ENCODE results near the gene AVL9. TPM values are rescaled to one million over a fixed set of nuclear protein-coding genes. Genes with fewer than 3 reads are reported as not detected.

The AVL9 gene
- total RNA-seq, 1 donor from 2014 or later, result 37.8 TPM

DNA sequence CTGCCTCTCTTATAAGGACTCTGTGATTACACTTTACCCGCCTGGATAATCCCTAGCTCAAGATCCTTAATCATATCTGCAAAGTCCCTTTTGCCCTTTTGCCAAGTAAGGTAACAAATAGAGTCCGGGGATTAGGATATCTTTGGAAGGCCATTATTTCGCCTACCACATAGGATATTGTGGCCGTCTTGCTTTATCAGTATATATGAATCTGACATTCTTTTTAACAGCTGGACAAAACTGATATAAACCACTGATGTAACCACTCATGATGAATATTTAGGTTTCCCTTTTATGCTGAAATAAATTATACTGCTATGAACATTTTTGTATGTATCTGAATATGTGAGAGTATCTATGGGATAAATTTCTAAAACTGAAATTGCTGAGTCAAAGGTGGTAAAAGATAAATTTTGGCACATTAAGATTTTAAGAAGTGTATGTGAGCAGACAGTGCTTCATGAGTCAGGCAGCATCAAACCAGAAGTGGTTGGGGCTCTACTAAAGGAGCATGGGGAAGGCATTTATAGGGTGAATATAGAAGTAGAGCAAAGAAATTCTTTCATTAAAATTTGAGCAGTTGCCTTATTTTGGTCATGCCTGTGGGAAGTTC lies 44.7 kb downstream of the AVL9 start:
- H3K9me3 ChIP-seq, result no peaks in the 10 kb centered on the region
- H3K27me3 ChIP-seq (ENCODE audit: low read depth), result no peaks in the 10 kb centered on the region
- peaks cover 7% of the 10 kb centered on the region for H3K36me3 ChIP-seq
- H3K27ac ChIP-seq, result no peak overlapping the region
- TF ChIP-seq, protein P1, sequence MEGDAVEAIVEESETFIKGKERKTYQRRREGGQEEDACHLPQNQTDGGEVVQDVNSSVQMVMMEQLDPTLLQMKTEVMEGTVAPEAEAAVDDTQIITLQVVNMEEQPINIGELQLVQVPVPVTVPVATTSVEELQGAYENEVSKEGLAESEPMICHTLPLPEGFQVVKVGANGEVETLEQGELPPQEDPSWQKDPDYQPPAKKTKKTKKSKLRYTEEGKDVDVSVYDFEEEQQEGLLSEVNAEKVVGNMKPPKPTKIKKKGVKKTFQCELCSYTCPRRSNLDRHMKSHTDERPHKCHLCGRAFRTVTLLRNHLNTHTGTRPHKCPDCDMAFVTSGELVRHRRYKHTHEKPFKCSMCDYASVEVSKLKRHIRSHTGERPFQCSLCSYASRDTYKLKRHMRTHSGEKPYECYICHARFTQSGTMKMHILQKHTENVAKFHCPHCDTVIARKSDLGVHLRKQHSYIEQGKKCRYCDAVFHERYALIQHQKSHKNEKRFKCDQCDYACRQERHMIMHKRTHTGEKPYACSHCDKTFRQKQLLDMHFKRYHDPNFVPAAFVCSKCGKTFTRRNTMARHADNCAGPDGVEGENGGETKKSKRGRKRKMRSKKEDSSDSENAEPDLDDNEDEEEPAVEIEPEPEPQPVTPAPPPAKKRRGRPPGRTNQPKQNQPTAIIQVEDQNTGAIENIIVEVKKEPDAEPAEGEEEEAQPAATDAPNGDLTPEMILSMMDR (IDR thresholded peaks at IDR 0.05), result no peak
- ATAC-seq (no peak), DNase-seq (no peak)
- intact Hi-C loops (cut with DNase I), result no loop called here
- no peaks in the 10 kb centered on the region for H3K4me1 ChIP-seq
- H3K4me3 ChIP-seq, result no peak overlapping the region

DNA sequence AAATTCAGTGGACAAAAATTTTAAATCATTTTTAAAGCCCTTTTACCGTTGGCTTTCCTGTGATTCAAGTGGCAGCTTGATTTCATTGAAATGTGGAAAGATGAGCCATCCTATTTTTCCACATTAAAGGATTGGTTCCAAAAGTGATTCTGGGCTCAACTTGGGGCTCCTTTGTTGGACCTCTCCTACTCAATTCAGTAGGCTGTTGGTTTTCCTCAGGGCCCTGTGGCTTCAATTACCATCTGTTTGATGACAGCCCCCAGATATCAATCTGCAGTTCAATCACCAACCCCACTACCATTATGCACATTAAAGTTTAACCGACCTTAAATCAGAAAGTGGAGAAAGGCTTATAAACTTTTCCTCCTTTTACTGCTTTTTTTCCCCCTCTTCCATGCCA lies 47.3 kb downstream of the AVL9 start:
- ATAC-seq (no peak), DNase-seq (no peak)
- TF ChIP-seq, protein P1 (IDR thresholded peaks at IDR 0.05), result no peak
- intact Hi-C loops (cut with DNase I), result no loop called here
- H3K36me3 ChIP-seq, result peaks cover 18% of the 10 kb centered on the region
- H3K27ac ChIP-seq, result no peak overlapping the region
- no peaks in the 10 kb centered on the region for H3K4me1 ChIP-seq
- no peaks in the 10 kb centered on the region for H3K9me3 ChIP-seq
- H3K27me3 ChIP-seq (ENCODE audit: low read depth), result no peaks in the 10 kb centered on the region
- H3K4me3 ChIP-seq, result no peak overlapping the region

DNA sequence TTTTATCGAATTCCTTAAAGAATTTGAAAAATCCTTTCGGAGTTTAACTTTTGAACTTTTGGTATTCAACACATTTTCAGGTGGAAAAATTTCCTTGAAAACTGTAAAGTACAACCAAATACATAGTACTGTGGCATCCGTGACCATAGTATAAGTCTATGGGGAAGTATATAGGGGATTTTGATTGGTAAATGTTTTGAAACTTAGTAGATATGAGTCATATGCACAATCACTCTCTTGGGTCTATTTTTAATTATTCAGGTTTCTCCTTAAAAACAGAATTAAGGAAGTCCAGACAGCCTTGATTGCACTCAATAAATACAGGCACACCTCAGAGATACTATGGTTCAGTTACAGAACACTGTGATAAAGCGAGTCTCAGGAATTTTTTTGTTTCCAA lies 64.2 kb downstream of the AVL9 start:
- H3K36me3 ChIP-seq, result peaks cover 86% of the 10 kb centered on the region
- ATAC-seq (no peak), DNase-seq (no peak)

DNA sequence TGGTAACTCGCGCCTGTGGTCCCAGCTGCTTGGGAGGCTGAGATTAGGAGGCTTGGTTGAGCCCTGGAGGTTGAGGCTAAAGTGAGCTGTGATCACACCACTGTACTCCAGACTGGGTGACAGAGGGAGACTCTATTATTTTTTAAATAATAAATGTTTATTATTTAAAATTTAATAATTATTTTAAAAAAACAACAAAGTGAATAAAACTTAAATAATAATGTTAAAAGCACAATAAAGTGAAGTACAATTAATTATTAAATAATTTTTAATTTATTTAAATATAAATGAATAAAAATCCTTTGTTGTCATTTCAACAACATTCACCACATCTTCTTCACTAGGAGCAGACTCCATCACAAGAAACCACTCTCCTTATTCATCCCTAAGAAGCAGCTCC lies 64.8 kb downstream of the AVL9 start:
- Histone ChIP-seq H3K4me3 (no peak overlapping the region), H3K9me3 (no peaks in the 10 kb centered on the region), H3K27ac (no peak overlapping the region), H3K36me3 (peaks cover 80% of the 10 kb centered on the region), H3K27me3 (ENCODE audit: low read depth) (no peaks in the 10 kb centered on the region), H3K4me1 (no peaks in the 10 kb centered on the region)
- ATAC-seq, result no peak
- DNase-seq, result no peak
- intact Hi-C loops (cut with DNase I), result no loop called here
- TF ChIP-seq, protein P1 (IDR thresholded peaks at IDR 0.05), result no peak

More for the DNA sequence above, 64.2 kb downstream of the AVL9 start:
- intact Hi-C loops (cut with DNase I), result no loop called here
- Histone ChIP-seq H3K9me3 (no peaks in the 10 kb centered on the region), H3K4me3 (no peak overlapping the region), H3K27me3 (ENCODE audit: low read depth) (no peaks in the 10 kb centered on the region), H3K27ac (no peak overlapping the region), H3K4me1 (no peaks in the 10 kb centered on the region)
- TF ChIP-seq, protein P1 (IDR thresholded peaks at IDR 0.05), result no peak

DNA sequence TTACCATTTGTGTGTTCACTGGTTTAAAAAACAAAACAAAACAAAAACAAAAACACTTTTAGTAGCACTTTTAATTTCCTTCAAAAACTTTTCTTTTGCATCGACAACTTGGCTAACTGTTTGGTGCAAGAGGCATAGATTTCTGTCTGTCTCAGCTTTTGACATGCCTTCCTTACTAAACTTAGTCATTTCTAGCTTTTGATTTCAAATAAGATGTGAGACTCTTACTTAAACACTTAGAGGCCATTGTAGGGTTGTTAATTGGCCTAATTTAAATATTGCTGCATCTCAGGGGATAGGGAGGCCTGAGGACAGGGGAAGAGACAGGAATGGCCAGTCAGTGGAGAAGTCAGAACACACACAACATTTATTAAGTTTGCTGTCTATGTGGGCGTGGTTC lies 66.3 kb downstream of the AVL9 start:
- H3K27ac ChIP-seq, result no peak overlapping the region
- H3K27me3 ChIP-seq (ENCODE audit: low read depth), result no peaks in the 10 kb centered on the region
- DNase-seq (no peak), ATAC-seq (no peak)
- no peak overlapping the region for H3K4me3 ChIP-seq
- intact Hi-C loops (cut with DNase I), result no loop called here
- H3K9me3 ChIP-seq, result no peaks in the 10 kb centered on the region
- no peaks in the 10 kb centered on the region for H3K4me1 ChIP-seq
- TF ChIP-seq, protein P1 (IDR thresholded peaks at IDR 0.05), result no peak
- H3K36me3 ChIP-seq, result peaks cover 66% of the 10 kb centered on the region
